ENCODE results near the gene AKR1C3. TPM values are rescaled to one million over a fixed set of nuclear protein-coding genes. Genes with fewer than 3 reads are reported as not detected.

Gene AKR1C3
- total and polyA plus RNA-seq, 2 of the 4 experiments (the other 2 are of a cell fraction), result 0.18 to 0.51 TPM

DNA sequence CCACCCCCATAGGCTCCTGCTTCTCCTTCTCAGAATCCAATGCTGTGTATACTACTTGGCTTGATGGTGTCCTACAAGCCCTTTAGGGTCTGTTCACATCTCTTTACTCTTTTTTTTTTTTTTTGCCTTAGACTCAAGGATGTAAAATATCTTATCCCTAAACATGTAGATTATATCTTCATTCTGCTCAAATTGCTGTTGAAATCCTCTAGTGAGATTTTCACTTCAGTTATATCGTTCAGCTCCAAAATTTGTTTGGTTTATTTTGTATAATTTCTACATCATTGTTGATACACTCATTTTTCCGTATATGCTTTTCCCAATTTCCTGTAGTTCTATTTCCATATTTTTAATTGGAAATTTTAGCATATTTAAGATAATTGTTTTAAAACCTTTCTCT is 1.8 kb upstream of the AKR1C3 start:
- Histone ChIP-seq H4K5ac (ENCODE audit: low read depth, low read length) (no peak overlapping the region), H3K4me1 (ENCODE audit: control insufficient read depth, insufficient read depth, low read length) (no peaks in the 10 kb centered on the region), H3K36me3 (ENCODE audit: control insufficient read depth, insufficient read depth, low read length) (no peaks in the 10 kb centered on the region), H2BK5ac (ENCODE audit: low read depth, low read length, poor library complexity, severe bottlenecking) (no peak overlapping the region), H2BK15ac (ENCODE audit: low read depth, low read length) (no peak overlapping the region), H4K91ac (ENCODE audit: insufficient read depth, low read depth, low read length) (no peak overlapping the region), H3K79me1 (ENCODE audit: low read depth in 1 of 2, low read length in 2 of 2) (no peaks in the 10 kb centered on the region), H4K20me1 (ENCODE audit: insufficient read depth, low read length) (no peaks in the 10 kb centered on the region), H3K27ac (ENCODE audit: insufficient read depth, low read length) (no peak overlapping the region), H3K9me3 (ENCODE audit: control insufficient read depth, insufficient read depth, low read length) (no peaks in the 10 kb centered on the region), H2AK9ac (replicated peaks; ENCODE audit: low read depth, low read length, poor library complexity) (no peak overlapping the region), H2BK120ac (ENCODE audit: low read depth, low read length) (no peak overlapping the region), H3K4me3 (ENCODE audit: insufficient read depth, low read depth, low read length) (no peak overlapping the region), H2BK20ac (ENCODE audit: low read depth, low read length) (no peak overlapping the region), H3K14ac (replicated peaks; ENCODE audit: low read depth, low read length) (no peak overlapping the region), H3K9ac (ENCODE audit: low read depth, low read length) (no peak overlapping the region), H3K27me3 (ENCODE audit: control insufficient read depth, insufficient read depth, low read length) (no peaks in the 10 kb centered on the region; the same call in 1 of the 2 replicates), H3K9me1 (ENCODE audit: insufficient read depth, low read length) (no peaks in the 10 kb centered on the region), H2AK5ac (ENCODE audit: low read depth, low read length) (no peak overlapping the region), H3K18ac (ENCODE audit: low read depth, low read length) (no peak overlapping the region), H3K4me2 (ENCODE audit: low read depth, low read length) (no peak overlapping the region), H3K23ac (ENCODE audit: low read depth, low read length) (no peak overlapping the region), H3K4ac (ENCODE audit: low read depth, low read length) (no peak overlapping the region), H3K56ac (ENCODE audit: extremely low read depth, insufficient read depth, low read length) (no peak overlapping the region), H4K8ac (ENCODE audit: low read depth in 2 of 2, low read length in 2 of 2) (no peak overlapping the region), H2AFZ (replicated peaks; ENCODE audit: low read length, poor library complexity) (no peak overlapping the region)
- ChIA-PET POLR2A (ENCODE audit: unreplicated experiment) (no interaction called here), CTCF (interaction anchor here (0.6 to 0.7 kb wide), 2 partner anchors 34 to 264 kb away, joined by 4 read pairs; no protein-coding TSS in a partner anchor)
- ATAC-seq (ENCODE audit: low read depth), result no peak
- WGBS, 2 experiments (ENCODE audit: extremely low coverage in 2 of 2, insufficient read length in 1 of 2), result no CpG with 5 or more reads among the region's 2 CpGs
- in situ Hi-C loops (cut with MboI; ENCODE audit: low sequenced_read_pairs), result no loop called here
- BruUV-seq (replicated peaks), result no TSS peak
- DNase-seq, result no peak
- dilution Hi-C loops (cut with HindIII; ENCODE audit: low sequenced_read_pairs, unreplicated experiment), result no loop called here
- no peak for TF ChIP-seq MAFK (IDR thresholded peaks at IDR 0.05; ENCODE audit: low read depth, low read length)
- no peak for TF ChIP-seq FOS (IDR thresholded peaks at IDR 0.05; ENCODE audit: low read depth, low read length)
- TF ChIP-seq, protein P1, sequence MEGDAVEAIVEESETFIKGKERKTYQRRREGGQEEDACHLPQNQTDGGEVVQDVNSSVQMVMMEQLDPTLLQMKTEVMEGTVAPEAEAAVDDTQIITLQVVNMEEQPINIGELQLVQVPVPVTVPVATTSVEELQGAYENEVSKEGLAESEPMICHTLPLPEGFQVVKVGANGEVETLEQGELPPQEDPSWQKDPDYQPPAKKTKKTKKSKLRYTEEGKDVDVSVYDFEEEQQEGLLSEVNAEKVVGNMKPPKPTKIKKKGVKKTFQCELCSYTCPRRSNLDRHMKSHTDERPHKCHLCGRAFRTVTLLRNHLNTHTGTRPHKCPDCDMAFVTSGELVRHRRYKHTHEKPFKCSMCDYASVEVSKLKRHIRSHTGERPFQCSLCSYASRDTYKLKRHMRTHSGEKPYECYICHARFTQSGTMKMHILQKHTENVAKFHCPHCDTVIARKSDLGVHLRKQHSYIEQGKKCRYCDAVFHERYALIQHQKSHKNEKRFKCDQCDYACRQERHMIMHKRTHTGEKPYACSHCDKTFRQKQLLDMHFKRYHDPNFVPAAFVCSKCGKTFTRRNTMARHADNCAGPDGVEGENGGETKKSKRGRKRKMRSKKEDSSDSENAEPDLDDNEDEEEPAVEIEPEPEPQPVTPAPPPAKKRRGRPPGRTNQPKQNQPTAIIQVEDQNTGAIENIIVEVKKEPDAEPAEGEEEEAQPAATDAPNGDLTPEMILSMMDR (conservative IDR thresholded peaks at IDR 0.05; ENCODE audit: low read depth, low read length), result no peak
- TF ChIP-seq SMC3 (IDR thresholded peaks at IDR 0.05; ENCODE audit: low read depth, low read length), result no peak
- no peak for TF ChIP-seq MXI1 (IDR thresholded peaks at IDR 0.05; ENCODE audit: borderline replicate concordance, low read depth, low read length)
- TF ChIP-seq RAD21 (IDR thresholded peaks at IDR 0.05; ENCODE audit: low read length), result no peak
- no peak for TF ChIP-seq POLR2A (IDR thresholded peaks at IDR 0.05; ENCODE audit: low read depth, low read length)
- TF ChIP-seq NFE2L2 (IDR thresholded peaks at IDR 0.05; ENCODE audit: low read depth, low read length), result no peak
- TF ChIP-seq RCOR1 (IDR thresholded peaks at IDR 0.05; ENCODE audit: insufficient replicate concordance, low read length), result no peak
- TF ChIP-seq CEBPB (IDR thresholded peaks at IDR 0.05; ENCODE audit: low read depth, low read length), result no peak
- TF ChIP-seq RFX5 (IDR thresholded peaks at IDR 0.05; ENCODE audit: low read depth, low read length), result no peak
- TF ChIP-seq, protein P2, sequence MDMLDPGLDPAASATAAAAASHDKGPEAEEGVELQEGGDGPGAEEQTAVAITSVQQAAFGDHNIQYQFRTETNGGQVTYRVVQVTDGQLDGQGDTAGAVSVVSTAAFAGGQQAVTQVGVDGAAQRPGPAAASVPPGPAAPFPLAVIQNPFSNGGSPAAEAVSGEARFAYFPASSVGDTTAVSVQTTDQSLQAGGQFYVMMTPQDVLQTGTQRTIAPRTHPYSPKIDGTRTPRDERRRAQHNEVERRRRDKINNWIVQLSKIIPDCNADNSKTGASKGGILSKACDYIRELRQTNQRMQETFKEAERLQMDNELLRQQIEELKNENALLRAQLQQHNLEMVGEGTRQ (IDR thresholded peaks at IDR 0.05; ENCODE audit: low read depth, low read length), result no peak
- TF ChIP-seq, protein P3, sequence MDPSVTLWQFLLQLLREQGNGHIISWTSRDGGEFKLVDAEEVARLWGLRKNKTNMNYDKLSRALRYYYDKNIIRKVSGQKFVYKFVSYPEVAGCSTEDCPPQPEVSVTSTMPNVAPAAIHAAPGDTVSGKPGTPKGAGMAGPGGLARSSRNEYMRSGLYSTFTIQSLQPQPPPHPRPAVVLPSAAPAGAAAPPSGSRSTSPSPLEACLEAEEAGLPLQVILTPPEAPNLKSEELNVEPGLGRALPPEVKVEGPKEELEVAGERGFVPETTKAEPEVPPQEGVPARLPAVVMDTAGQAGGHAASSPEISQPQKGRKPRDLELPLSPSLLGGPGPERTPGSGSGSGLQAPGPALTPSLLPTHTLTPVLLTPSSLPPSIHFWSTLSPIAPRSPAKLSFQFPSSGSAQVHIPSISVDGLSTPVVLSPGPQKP (IDR thresholded peaks at IDR 0.05; ENCODE audit: borderline replicate concordance, low read depth, low read length), result no peak
- no peak for TF ChIP-seq CHD1 (IDR thresholded peaks at IDR 0.05; ENCODE audit: low read depth, low read length)
- no peak for TF ChIP-seq MAZ (IDR thresholded peaks at IDR 0.05; ENCODE audit: borderline replicate concordance, low read depth, low read length)
- TF ChIP-seq BHLHE40 (IDR thresholded peaks at IDR 0.05; ENCODE audit: low read depth, low read length), result no peak
- intact Hi-C loops (cut with micrococcal nuclease), result loop anchor here (5.0 to 10.0 kb wide), 2 partner anchors 145 to 192 kb away; no protein-coding TSS in a partner anchor
